Stimulated activated CD4-positive, alpha-beta T cell treated with anti-CD3 and anti-CD28 coated beads, Interleukin-1b, Interleukin-23, amount 100 ng/mL, for 4 hours (primary cell): Measurements from ENCODE around the gene CCDC190.
"Not testable (repeated sequence)": the region's sequence is repeated elsewhere in the genome, so short reads cannot be mapped to it uniquely, and the experiment has no call there.

Source experiments
- DNase-seq, 2 donors: peaks; one replicate each; pipeline ENCODE4 v3.0.0-alpha.2; 2020; ENCODE audit warnings: low read depth in 2 of 2

CCDC190 gene

GRCh38 chr1:162832470-162832869 is 28.5 kb downstream of the CCDC190 start:
- DNase-seq = no peak

GRCh38 chr1:162829268-162829667 is 31.7 kb downstream of the CCDC190 start:
- DNase-seq = no peak

- DNase-seq = no peak
Observed at GRCh38 chr1:162823771-162824525, 37.0 kb downstream of the CCDC190 start.

GRCh38 chr1:162823231-162823630 is 37.7 kb downstream of the CCDC190 start:
- DNase-seq = no peak

GRCh38 chr1:162822391-162823200 is 38.4 kb downstream of the CCDC190 start:
- no peak for DNase-seq

- not testable (repeated sequence) for DNase-seq
Observed at GRCh38 chr1:162818666-162819065, 42.3 kb downstream of the CCDC190 start.

GRCh38 chr1:162818136-162818535 is 42.8 kb downstream of the CCDC190 start:
- not testable (repeated sequence) for DNase-seq

GRCh38 chr1:162812357-162812756 is 48.6 kb downstream of the CCDC190 start:
- not testable (repeated sequence) for DNase-seq

- DNase-seq = not testable (repeated sequence)
Observed at GRCh38 chr1:162807503-162807902, 53.5 kb downstream of the CCDC190 start.
